Neural cell (in vitro differentiated cells): ENCODE measurements around the gene KCNAB1. TPM values are rescaled to one million over a fixed set of nuclear protein-coding genes. Genes with fewer than 3 reads are reported as not detected.
A peak's percentile ranks its signal among the peaks of the same experiment; 100 is the strongest.

Experiments
- H2AFZ ChIP-seq: fragments of 200-600, 300-800 bp; sonication (generic), shearing (Covaris generic); 2 replicates; pipeline ENCODE4 v1.6.0; 2014; ENCODE audit warnings: low read depth, mild to moderate bottlenecking, antibody characterized with exemption, low read length, moderate library complexity
- H3F3A ChIP-seq: fragments of 200-600 bp; shearing (Covaris generic); 2 replicates; pipeline ENCODE4 v1.6.1; 2016; ENCODE audit warnings: mild to moderate bottlenecking, moderate library complexity, mixed read lengths, antibody characterized with exemption, low read length; ENCODE audit not compliant: insufficient read depth, poor library complexity, severe bottlenecking
- H3K27ac ChIP-seq: fragments of 200-600, 300-800 bp; sonication (generic), shearing (Covaris generic); 2 replicates; pipeline ENCODE4 v1.5.1; 2014; ENCODE audit warnings: mild to moderate bottlenecking, low read length, moderate library complexity
- H3K27me3 ChIP-seq: fragments of 300-800, 200-600 bp; sonication (generic), shearing (Covaris generic); 2 replicates; pipeline ENCODE4 v1.6.0; 2014; ENCODE audit warnings: mild to moderate bottlenecking, low read depth, low read length, moderate library complexity; ENCODE audit not compliant: insufficient read depth
- H3K36me3 ChIP-seq: fragments of 300-800, 200-600 bp; sonication (generic), shearing (Covaris generic); 2 replicates; pipeline ENCODE4 v1.5.1; 2014; ENCODE audit warnings: mild to moderate bottlenecking, antibody characterized with exemption, low read length, moderate library complexity; ENCODE audit not compliant: insufficient read depth
- H3K4me2 ChIP-seq: fragments of 300-800, 200-600 bp; sonication (generic), shearing (Covaris generic); 2 replicates; pipeline ENCODE4 v1.6.0; 2014; ENCODE audit warnings: mild to moderate bottlenecking, low read length
- H3K4me3 ChIP-seq: fragments of 300-800, 200-600 bp; sonication (generic), shearing (Covaris generic); 2 replicates; pipeline ENCODE4 v1.5.1; 2014; ENCODE audit warnings: mild to moderate bottlenecking, low read length, moderate library complexity
- H3K79me2 ChIP-seq: fragments of 200-600 bp; shearing (Covaris generic); replicated peaks from 2 replicates; pipeline ENCODE4 v1.6.0; 2014; ENCODE audit warnings: mild to moderate bottlenecking, low read length, moderate library complexity; ENCODE audit not compliant: insufficient read depth
- H3K9ac ChIP-seq: fragments of 300-800, 200-600 bp; sonication (generic), shearing (Covaris generic); 2 replicates; pipeline ENCODE4 v1.6.1; 2016; ENCODE audit warnings: mild to moderate bottlenecking, low read length, mixed read lengths
- H3K9me2 ChIP-seq: fragments of 200-600 bp; shearing (Covaris generic); 2 replicates; pipeline ENCODE4 v1.6.1; 2016; ENCODE audit warnings: mild to moderate bottlenecking, low read length, mixed read lengths; ENCODE audit not compliant: insufficient read depth
- H3K9me3 ChIP-seq: fragments of 200-600, 300-800 bp; sonication (generic), shearing (Covaris generic); 2 replicates; pipeline ENCODE4 v1.6.1; 2016; ENCODE audit warnings: mild to moderate bottlenecking, mixed run types, low read length, moderate library complexity, mixed read lengths
- H4K20me1 ChIP-seq: fragments of 200-600 bp; shearing (Covaris generic); 2 replicates; pipeline ENCODE4 v1.6.1; 2016; ENCODE audit warnings: mild to moderate bottlenecking, mixed run types; ENCODE audit not compliant: insufficient read depth
- CTCF ChIP-seq: fragments of 450-650 bp; IDR thresholded peaks from 2 replicates; pipeline ENCODE4 v1.5.1; 2014; ENCODE audit warnings: antibody characterized with exemption, mild to moderate bottlenecking, moderate library complexity; ENCODE audit not compliant: poor library complexity, severe bottlenecking
- EP300 ChIP-seq: fragments of 450-650 bp; conservative IDR thresholded peaks from 2 replicates; pipeline ENCODE4 v1.6.1; 2014; ENCODE audit warnings: antibody characterized with exemption, mild to moderate bottlenecking, moderate library complexity; ENCODE audit not compliant: poor library complexity, severe bottlenecking
- EZH2 ChIP-seq: fragments of 200-600, 300-800 bp; shearing (Covaris generic), sonication (generic); IDR thresholded peaks from 2 replicates; pipeline ENCODE4 v1.6.1; 2014; ENCODE audit warnings: antibody characterized with exemption, low read length, borderline replicate concordance, mild to moderate bottlenecking; ENCODE audit not compliant: insufficient read depth, poor library complexity, severe bottlenecking
- MXI1 ChIP-seq: fragments of 450-650 bp; conservative IDR thresholded peaks from 2 replicates; pipeline ENCODE4 v1.6.1; 2014; ENCODE audit warnings: antibody characterized with exemption, mild to moderate bottlenecking; ENCODE audit not compliant: poor library complexity, severe bottlenecking
- POLR2AphosphoS5 ChIP-seq: IDR thresholded peaks from 2 replicates; pipeline ENCODE4 v1.6.1; 2012
- RAD21 ChIP-seq: fragments of 450-650 bp; conservative IDR thresholded peaks from 2 replicates; pipeline ENCODE4 v1.6.1; 2014; ENCODE audit warnings: antibody characterized with exemption, mild to moderate bottlenecking, moderate library complexity
- REST ChIP-seq: IDR thresholded peaks from 2 replicates; pipeline ENCODE4 v1.6.1; 2012; ENCODE audit warnings: borderline replicate concordance
- SMC3 ChIP-seq: fragments of 450-650 bp; conservative IDR thresholded peaks from 2 replicates; pipeline ENCODE4 v1.6.1; 2014; ENCODE audit warnings: antibody characterized with exemption, mild to moderate bottlenecking, moderate library complexity; ENCODE audit not compliant: poor library complexity
- TAF1 ChIP-seq: IDR thresholded peaks from 2 replicates; pipeline ENCODE4 v1.6.1; 2012; ENCODE audit warnings: low read depth
- polyA plus RNA-seq: library from polyadenylated mRNA; depleted of rRNA; stranded (reverse); fragments of >200 nt; gene quantifications from 2 replicates; pipeline ENCODE4 v1.2.3, GENCODE V29; 2014

The KCNAB1 gene
- polyA plus RNA-seq, 1 donor from 2014 or later = 14.9 TPM

- TF ChIP-seq RAD21 = no peak
- TF ChIP-seq CTCF = no peak
- TF ChIP-seq TAF1 = no peak
- H3K36me3 ChIP-seq = no peaks in the 10 kb centered on the region
- no peak overlapping the region for H3K4me3 ChIP-seq
- no peak overlapping the region for H3K27ac ChIP-seq
- H3K9ac ChIP-seq = no peak overlapping the region
- H3K79me2 ChIP-seq = no peaks in the 10 kb centered on the region
- no peaks in the 10 kb centered on the region for H3F3A ChIP-seq
- no peaks in the 10 kb centered on the region for H4K20me1 ChIP-seq
- H3K9me2 ChIP-seq = no peaks in the 10 kb centered on the region
- no peaks in the 10 kb centered on the region for H3K9me3 ChIP-seq
- no peak overlapping the region for H3K4me2 ChIP-seq
- no peaks in the 10 kb centered on the region for H3K27me3 ChIP-seq
- H2AFZ ChIP-seq = no peak overlapping the region
These were observed 91.2 kb downstream of the KCNAB1 start for GRCh38 chr3:156211583-156211982.

GRCh38 chr3:156214676-156215075 is 94.3 kb downstream of the KCNAB1 start:
- Histone ChIP-seq H3K79me2 (no peaks in the 10 kb centered on the region), H3K36me3 (no peaks in the 10 kb centered on the region), H3K9me2 (no peaks in the 10 kb centered on the region), H3K4me2 (no peak overlapping the region), H3K27ac (no peak overlapping the region), H2AFZ (no peak overlapping the region), H3K9me3 (no peaks in the 10 kb centered on the region), H4K20me1 (no peaks in the 10 kb centered on the region), H3K27me3 (no peaks in the 10 kb centered on the region), H3K9ac (no peak overlapping the region), H3K4me3 (no peak overlapping the region), H3F3A (no peaks in the 10 kb centered on the region)
- TF ChIP-seq CTCF = no peak
- peak; percentile 55 for TF ChIP-seq EP300
- TF ChIP-seq TAF1 = no peak
- no peak for TF ChIP-seq EZH2
- TF ChIP-seq REST = no peak
- TF ChIP-seq POLR2AphosphoS5 = peak; percentile 77
- no peak for TF ChIP-seq RAD21
- TF ChIP-seq MXI1 = no peak
- no peak for TF ChIP-seq SMC3
